ENCODE measurements around the gene IL17REL. TPM values are rescaled to one million over a fixed set of nuclear protein-coding genes. Genes with fewer than 3 reads are reported as not detected.

The IL17REL gene
- total RNA-seq, 4 donors from 2014 or later, result not detected

- TF ChIP-seq POLR2A (IDR thresholded peaks at IDR 0.05), result no peak
- no peak for TF ChIP-seq CTCF (IDR thresholded peaks at IDR 0.05 in 4 of 5, conservative IDR thresholded peaks at IDR 0.05 in 1 of 5)
- peaks cover 0 to 25% (median 19%) of the 10 kb centered on the region in 3 donors for H3K27me3 ChIP-seq
- in situ Hi-C loops (cut with MboI; ENCODE audit: low sequenced_read_pairs in 4 of 4) (no loop called here), intact Hi-C loops (cut with DNase I; ENCODE audit: low total_unique reads) (no loop called here)
- H3K9me3 ChIP-seq, result no peaks in the 10 kb centered on the region
- no peaks in the 10 kb centered on the region for H3K36me3 ChIP-seq
- H3K27ac ChIP-seq, result no peak overlapping the region
- ATAC-seq (no peak), DNase-seq (no peak)
- H3K4me3 ChIP-seq, result peak overlapping the region in 3 of 4 donors; percentile 30 to 48 (median 35)
- no peaks in the 10 kb centered on the region for H3K4me1 ChIP-seq
Observed at GRCh38 chr22:49999946-50000586, 12.5 kb downstream of the IL17REL start.

- TF ChIP-seq POLR2A (IDR thresholded peaks at IDR 0.05) (no peak), CTCF (IDR thresholded peaks at IDR 0.05 in 4 of 5, conservative IDR thresholded peaks at IDR 0.05 in 1 of 5) (no peak)
- peak overlapping the region in 3 of 4 donors; percentile 30 to 48 (median 35) for H3K4me3 ChIP-seq
- H3K27ac ChIP-seq, result no peak overlapping the region
- H3K36me3 ChIP-seq, result no peaks in the 10 kb centered on the region
- in situ Hi-C loops (cut with MboI; ENCODE audit: low sequenced_read_pairs in 4 of 4) (no loop called here), intact Hi-C loops (cut with DNase I; ENCODE audit: low total_unique reads) (no loop called here)
- no peaks in the 10 kb centered on the region for H3K4me1 ChIP-seq
- peak in 1 of 2 donors; percentile 61 for ATAC-seq
- peaks cover 0 to 25% (median 19%) of the 10 kb centered on the region in 3 donors for H3K27me3 ChIP-seq
- no peaks in the 10 kb centered on the region for H3K9me3 ChIP-seq
- no peak for DNase-seq
Observed at GRCh38 chr22:49999063-49999945, 13.3 kb downstream of the IL17REL start.

- Histone ChIP-seq H3K27ac (no peak overlapping the region), H3K36me3 (no peaks in the 10 kb centered on the region), H3K9me3 (no peaks in the 10 kb centered on the region), H3K4me3 (no peak overlapping the region), H3K27me3 (peaks cover 0 to 25% (median 19%) of the 10 kb centered on the region in 3 donors), H3K4me1 (no peaks in the 10 kb centered on the region)
- DNase-seq (no peak), ATAC-seq (no peak)
- intact Hi-C loops (cut with DNase I; ENCODE audit: low total_unique reads) (no loop called here), in situ Hi-C loops (cut with MboI; ENCODE audit: low sequenced_read_pairs in 4 of 4) (no loop called here)
- TF ChIP-seq CTCF (IDR thresholded peaks at IDR 0.05 in 4 of 5, conservative IDR thresholded peaks at IDR 0.05 in 1 of 5) (no peak), POLR2A (IDR thresholded peaks at IDR 0.05) (no peak)
Observed at GRCh38 chr22:49998718-49999062, 13.9 kb downstream of the IL17REL start.

- Histone ChIP-seq H3K9me3 (no peaks in the 10 kb centered on the region), H3K27ac (no peak overlapping the region), H3K27me3 (peaks cover 0 to 25% (median 19%) of the 10 kb centered on the region in 3 donors), H3K4me3 (no peak overlapping the region), H3K36me3 (no peaks in the 10 kb centered on the region), H3K4me1 (peaks cover 0 to 2% of the 10 kb centered on the region in 2 donors)
- DNase-seq, result no peak
- ATAC-seq, result no peak
- intact Hi-C loops (cut with DNase I; ENCODE audit: low total_unique reads) (no loop called here), in situ Hi-C loops (cut with MboI; ENCODE audit: low sequenced_read_pairs in 4 of 4) (no loop called here)
- TF ChIP-seq CTCF (IDR thresholded peaks at IDR 0.05 in 4 of 5, conservative IDR thresholded peaks at IDR 0.05 in 1 of 5), result no peak
- TF ChIP-seq POLR2A (IDR thresholded peaks at IDR 0.05), result no peak
Observed at GRCh38 chr22:49997932-49998717, 14.4 kb downstream of the IL17REL start.
